ENCODE data around the gene MON2.

DNA sequence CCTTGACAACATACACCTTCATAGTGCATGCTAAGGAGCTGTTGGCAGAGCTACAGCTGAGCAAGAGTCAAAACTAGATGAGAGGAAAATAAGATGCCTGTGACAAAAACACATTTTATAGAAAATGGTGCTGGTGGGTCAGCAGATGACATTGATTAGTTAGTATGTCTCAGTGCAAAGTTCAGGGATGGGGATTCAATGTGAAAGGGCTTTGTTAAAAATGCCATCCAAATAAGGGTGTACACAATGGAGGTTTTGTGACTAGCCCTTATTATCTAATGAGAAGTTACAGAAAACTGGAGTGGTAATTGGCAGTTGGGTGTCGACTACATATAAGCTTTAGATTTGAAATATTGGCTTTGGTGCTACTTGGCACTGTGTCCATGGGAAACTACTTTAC lies 169.0 kb downstream of the MON2 start:
- TF ChIP-seq, protein P1, sequence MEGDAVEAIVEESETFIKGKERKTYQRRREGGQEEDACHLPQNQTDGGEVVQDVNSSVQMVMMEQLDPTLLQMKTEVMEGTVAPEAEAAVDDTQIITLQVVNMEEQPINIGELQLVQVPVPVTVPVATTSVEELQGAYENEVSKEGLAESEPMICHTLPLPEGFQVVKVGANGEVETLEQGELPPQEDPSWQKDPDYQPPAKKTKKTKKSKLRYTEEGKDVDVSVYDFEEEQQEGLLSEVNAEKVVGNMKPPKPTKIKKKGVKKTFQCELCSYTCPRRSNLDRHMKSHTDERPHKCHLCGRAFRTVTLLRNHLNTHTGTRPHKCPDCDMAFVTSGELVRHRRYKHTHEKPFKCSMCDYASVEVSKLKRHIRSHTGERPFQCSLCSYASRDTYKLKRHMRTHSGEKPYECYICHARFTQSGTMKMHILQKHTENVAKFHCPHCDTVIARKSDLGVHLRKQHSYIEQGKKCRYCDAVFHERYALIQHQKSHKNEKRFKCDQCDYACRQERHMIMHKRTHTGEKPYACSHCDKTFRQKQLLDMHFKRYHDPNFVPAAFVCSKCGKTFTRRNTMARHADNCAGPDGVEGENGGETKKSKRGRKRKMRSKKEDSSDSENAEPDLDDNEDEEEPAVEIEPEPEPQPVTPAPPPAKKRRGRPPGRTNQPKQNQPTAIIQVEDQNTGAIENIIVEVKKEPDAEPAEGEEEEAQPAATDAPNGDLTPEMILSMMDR (IDR thresholded peaks at IDR 0.05; ENCODE audit: low read depth, low read length) = no peak
- TF ChIP-seq, protein P2, sequence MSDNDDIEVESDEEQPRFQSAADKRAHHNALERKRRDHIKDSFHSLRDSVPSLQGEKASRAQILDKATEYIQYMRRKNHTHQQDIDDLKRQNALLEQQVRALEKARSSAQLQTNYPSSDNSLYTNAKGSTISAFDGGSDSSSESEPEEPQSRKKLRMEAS (IDR thresholded peaks at IDR 0.05; ENCODE audit: low read depth, low read length) = no peak
